ENCODE data around the gene BID. TPM values are rescaled to one million over a fixed set of nuclear protein-coding genes. Genes with fewer than 3 reads are reported as not detected.
"Not testable (repeated sequence)": the region's sequence is repeated elsewhere in the genome, so short reads cannot be mapped to it uniquely, and the experiment has no call there.

The BID gene
- total and polyA plus RNA-seq, 2 experiments from 2014 or later = 64.6 to 70.7 TPM

DNA sequence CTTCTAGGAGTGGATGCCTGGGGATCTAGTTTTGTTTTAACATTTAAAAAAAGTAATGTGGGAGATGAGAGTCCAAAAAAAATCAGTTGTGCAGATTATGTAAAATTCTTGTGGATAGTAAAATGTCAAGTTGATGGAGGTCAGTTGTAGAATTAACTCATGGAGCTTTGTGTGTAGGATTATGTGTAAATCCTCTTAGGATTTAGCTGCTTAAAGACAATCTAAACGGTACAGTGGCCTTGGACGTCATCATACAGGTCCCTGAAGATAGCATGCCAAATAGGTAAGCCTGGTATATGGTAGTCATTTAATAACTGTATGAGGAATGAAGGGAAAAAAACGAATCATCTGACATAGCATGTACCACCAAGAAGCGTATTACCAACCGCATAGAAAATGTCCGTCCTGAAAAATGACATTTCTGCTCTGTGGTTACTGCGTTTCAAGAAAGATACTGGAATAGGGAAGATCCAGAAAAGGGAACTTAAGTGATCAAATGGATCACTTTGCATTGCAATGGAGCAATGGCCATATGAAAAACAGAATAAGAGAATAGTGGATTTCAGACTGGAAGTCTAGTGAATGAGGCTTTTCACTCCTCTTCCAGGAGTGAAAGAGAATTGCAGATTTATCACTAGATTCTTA, 74.5 kb downstream of the BID start:
- no peak overlapping the region for H3K9ac ChIP-seq
- H3F3A ChIP-seq (ENCODE audit: insufficient read depth) = peaks cover 8% of the 10 kb centered on the region; the same call in 1 of the 2 replicates
- TF ChIP-seq EZH2phosphoT487 (IDR thresholded peaks at IDR 0.05; ENCODE audit: insufficient read depth, low read depth) (no peak), EZH2 (IDR thresholded peaks at IDR 0.05; ENCODE audit: insufficient read depth, poor library complexity, severe bottlenecking) (no peak)
- H3K4me3 ChIP-seq = no peak overlapping the region
- H3K9me2 ChIP-seq (ENCODE audit: insufficient read depth) = no peaks in the 10 kb centered on the region
- no peak overlapping the region for H2AFZ ChIP-seq
- no peak overlapping the region for H3K27ac ChIP-seq
- H3K36me3 ChIP-seq (ENCODE audit: low read depth) = peaks cover 8% of the 10 kb centered on the region
- in situ Hi-C loops (cut with MboI) = no loop called here
- H3K27me3 ChIP-seq (replicated peaks; ENCODE audit: insufficient read depth) = no peaks in the 10 kb centered on the region
- H3K4me1 ChIP-seq (ENCODE audit: insufficient read depth) = peaks cover 6% of the 10 kb centered on the region
- DNase-seq = no peak
- H3K9me3 ChIP-seq (ENCODE audit: low read depth) = no peaks in the 10 kb centered on the region
- no peaks in the 10 kb centered on the region for H4K20me1 ChIP-seq (ENCODE audit: insufficient read depth)
- 95 to 99% methylated on average over 7 of the region's 7 CpGs for WGBS, 2 experiments (ENCODE audit: low coverage in 1 of 2, low lambda C conversion rate in 2 of 2, missing lambda C conversion rate in 2 of 2)
- no peak overlapping the region for H3K4me2 ChIP-seq (ENCODE audit: unreplicated experiment)
- peaks cover 16% of the 10 kb centered on the region for H3K79me2 ChIP-seq (ENCODE audit: insufficient read depth)

DNA sequence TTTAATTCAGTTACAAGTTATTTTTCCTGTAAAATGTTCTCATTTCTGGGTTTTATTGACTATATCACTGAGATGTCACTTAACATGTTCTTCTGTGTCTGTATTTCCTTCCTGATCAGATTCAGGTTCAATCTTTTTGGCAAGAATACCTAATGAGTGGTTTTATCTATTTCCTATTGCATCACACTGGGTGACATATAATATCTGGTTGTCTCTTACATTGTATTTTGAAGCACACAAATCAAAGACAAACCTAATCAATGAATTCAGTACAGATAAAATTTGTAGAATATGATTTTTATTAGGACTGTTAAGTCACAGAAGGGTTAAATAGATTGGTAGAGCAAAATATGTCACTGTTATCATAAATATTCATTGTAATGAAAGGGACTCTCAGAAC, 75.3 kb downstream of the BID start:
- H3F3A ChIP-seq (ENCODE audit: insufficient read depth) = peaks cover 8% of the 10 kb centered on the region; the same call in 1 of the 2 replicates
- no peak for DNase-seq
- peaks cover 8% of the 10 kb centered on the region for H3K36me3 ChIP-seq (ENCODE audit: low read depth)
- no peaks in the 10 kb centered on the region for H3K27me3 ChIP-seq (replicated peaks; ENCODE audit: insufficient read depth)
- H3K4me3 ChIP-seq = no peak overlapping the region
- in situ Hi-C loops (cut with MboI) = no loop called here
- peaks cover 9% of the 10 kb centered on the region for H3K79me2 ChIP-seq (ENCODE audit: insufficient read depth)
- H4K20me1 ChIP-seq (ENCODE audit: insufficient read depth) = no peaks in the 10 kb centered on the region
- H3K4me1 ChIP-seq (ENCODE audit: insufficient read depth) = peaks cover 3% of the 10 kb centered on the region
- H3K27ac ChIP-seq = no peak overlapping the region
- TF ChIP-seq EZH2phosphoT487 (IDR thresholded peaks at IDR 0.05; ENCODE audit: insufficient read depth, low read depth) = no peak
- TF ChIP-seq EZH2 (IDR thresholded peaks at IDR 0.05; ENCODE audit: insufficient read depth, poor library complexity, severe bottlenecking) = no peak
- no peak overlapping the region for H3K9ac ChIP-seq
- H3K9me2 ChIP-seq (ENCODE audit: insufficient read depth) = no peaks in the 10 kb centered on the region
- no peaks in the 10 kb centered on the region for H3K9me3 ChIP-seq (ENCODE audit: low read depth)
- H3K4me2 ChIP-seq (ENCODE audit: unreplicated experiment) = no peak overlapping the region
- no peak overlapping the region for H2AFZ ChIP-seq

DNA sequence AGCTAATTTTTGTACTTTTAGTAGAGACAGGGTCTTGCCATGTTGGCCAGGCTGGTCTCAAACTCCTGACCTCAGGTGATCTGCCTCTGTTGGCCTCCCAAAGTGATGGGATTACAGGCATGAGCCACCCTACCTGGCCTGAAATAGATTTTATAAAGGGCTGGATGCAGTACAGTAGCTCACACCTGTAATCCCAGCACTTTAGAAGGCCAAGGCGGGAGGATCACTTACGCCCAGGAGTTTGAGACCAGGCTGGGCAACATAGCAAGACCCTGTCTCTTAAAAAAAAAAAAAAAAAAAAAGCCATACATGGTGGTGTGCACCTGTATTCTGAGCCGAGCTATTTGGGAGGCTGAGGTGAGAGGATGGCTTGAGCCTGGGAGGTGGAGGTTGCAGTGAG, 76.0 kb downstream of the BID start:
- H3K4me3 ChIP-seq; H3K79me2 ChIP-seq (ENCODE audit: insufficient read depth); H3K4me1 ChIP-seq (ENCODE audit: insufficient read depth); H2AFZ ChIP-seq; H4K20me1 ChIP-seq (ENCODE audit: insufficient read depth); H3K27me3 ChIP-seq (replicated peaks; ENCODE audit: insufficient read depth); H3F3A ChIP-seq (ENCODE audit: insufficient read depth); H3K36me3 ChIP-seq (ENCODE audit: low read depth); DNase-seq; in situ Hi-C loops (cut with MboI); H3K9me3 ChIP-seq (ENCODE audit: low read depth); H3K4me2 ChIP-seq (ENCODE audit: unreplicated experiment); H3K27ac ChIP-seq; H3K9me2 ChIP-seq (ENCODE audit: insufficient read depth); H3K9ac ChIP-seq: not testable (repeated sequence)
- 97% methylated on average over 3 of the region's 3 CpGs for WGBS, 2 experiments (ENCODE audit: low coverage in 1 of 2, low lambda C conversion rate in 2 of 2, missing lambda C conversion rate in 2 of 2)

DNA sequence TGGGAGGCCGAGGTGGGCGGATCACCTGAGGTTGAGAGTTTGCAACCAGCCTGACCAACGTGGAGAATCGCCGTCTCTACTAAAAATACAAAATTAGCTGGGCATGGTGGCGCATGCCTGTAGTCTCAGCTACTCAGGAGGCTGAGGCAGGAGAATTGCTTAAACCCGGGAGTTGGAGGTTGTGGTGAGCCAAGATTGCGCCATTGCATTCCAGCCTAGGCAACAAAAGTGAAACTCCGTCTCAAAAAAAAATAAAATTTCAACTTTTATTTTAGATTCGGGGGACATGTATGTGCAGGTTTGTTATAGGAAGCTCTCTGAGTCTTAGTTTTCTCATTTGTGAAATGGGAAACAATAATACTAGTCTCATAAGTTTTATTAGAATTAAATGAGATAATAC, 77.1 kb downstream of the BID start:
- H3K4me3 ChIP-seq; in situ Hi-C loops (cut with MboI); H3K9ac ChIP-seq; H3K9me3 ChIP-seq (ENCODE audit: low read depth); H3K27me3 ChIP-seq (replicated peaks; ENCODE audit: insufficient read depth); H3F3A ChIP-seq (ENCODE audit: insufficient read depth); H3K27ac ChIP-seq; H4K20me1 ChIP-seq (ENCODE audit: insufficient read depth); DNase-seq; H3K9me2 ChIP-seq (ENCODE audit: insufficient read depth); H2AFZ ChIP-seq; H3K4me1 ChIP-seq (ENCODE audit: insufficient read depth); H3K4me2 ChIP-seq (ENCODE audit: unreplicated experiment); H3K36me3 ChIP-seq (ENCODE audit: low read depth); H3K79me2 ChIP-seq (ENCODE audit: insufficient read depth): not testable (repeated sequence)
- 92 to 95% methylated on average over 10 of the region's 10 CpGs for WGBS, 2 experiments (ENCODE audit: low coverage in 1 of 2, low lambda C conversion rate in 2 of 2, missing lambda C conversion rate in 2 of 2)

DNA sequence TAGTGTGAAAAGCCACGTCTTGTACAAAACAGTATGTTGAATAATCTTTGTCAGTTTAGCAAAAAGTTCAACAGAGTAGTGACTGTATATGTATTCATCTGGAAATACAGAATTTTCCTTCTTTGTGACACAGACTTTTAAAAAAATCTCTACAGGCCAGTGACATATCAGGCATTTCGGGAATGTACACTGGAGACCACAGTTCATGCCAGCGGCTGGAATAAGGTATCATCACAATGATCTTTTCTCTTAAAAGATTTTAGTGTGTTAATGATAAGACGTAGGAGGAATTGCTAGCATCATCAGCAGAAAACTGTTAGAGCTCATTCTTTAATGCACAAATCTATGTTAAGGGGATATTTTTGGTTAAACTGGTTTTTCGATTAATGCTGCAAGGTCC, 78.3 kb downstream of the BID start:
- no peak for TF ChIP-seq EZH2phosphoT487 (IDR thresholded peaks at IDR 0.05; ENCODE audit: insufficient read depth, low read depth)
- TF ChIP-seq EZH2 (IDR thresholded peaks at IDR 0.05; ENCODE audit: insufficient read depth, poor library complexity, severe bottlenecking) = no peak
- H3K4me1 ChIP-seq (ENCODE audit: insufficient read depth) = no peaks in the 10 kb centered on the region; the same call in 1 of the 2 replicates
- DNase-seq = peak; percentile 40
- peaks cover 9% of the 10 kb centered on the region for H3K79me2 ChIP-seq (ENCODE audit: insufficient read depth)
- H3K36me3 ChIP-seq (ENCODE audit: low read depth) = peaks cover 8% of the 10 kb centered on the region
- no peaks in the 10 kb centered on the region for H3K27me3 ChIP-seq (replicated peaks; ENCODE audit: insufficient read depth)
- no peak overlapping the region for H3K27ac ChIP-seq
- no peak overlapping the region for H3K4me3 ChIP-seq
- in situ Hi-C loops (cut with MboI) = no loop called here
- no peak overlapping the region for H2AFZ ChIP-seq
- no peaks in the 10 kb centered on the region for H4K20me1 ChIP-seq (ENCODE audit: insufficient read depth)
- WGBS, 2 experiments (ENCODE audit: low coverage in 1 of 2, low lambda C conversion rate in 2 of 2, missing lambda C conversion rate in 2 of 2) = 86 to 92% methylated on average over 5 of the region's 5 CpGs
- no peaks in the 10 kb centered on the region for H3K9me3 ChIP-seq (ENCODE audit: low read depth)
- peaks cover 8% of the 10 kb centered on the region; the same call in 1 of the 2 replicates for H3F3A ChIP-seq (ENCODE audit: insufficient read depth)
- no peak overlapping the region for H3K4me2 ChIP-seq (ENCODE audit: unreplicated experiment)
- H3K9me2 ChIP-seq (ENCODE audit: insufficient read depth) = no peaks in the 10 kb centered on the region
- H3K9ac ChIP-seq = no peak overlapping the region
